CD4-positive, alpha-beta T cell treated with Interleukin-1 beta for 1 hour (primary cell): ENCODE results near the gene COG5.
A peak's percentile ranks its signal among the peaks of the same experiment; 100 is the strongest.
"Not testable (repeated sequence)": the region's sequence is repeated elsewhere in the genome, so short reads cannot be mapped to it uniquely, and the experiment has no call there.

Source experiments
- DNase-seq, 2 donors: peaks; one replicate each; pipeline ENCODE4 v3.0.0-alpha.2; 2020 to 2022

COG5 gene

DNA sequence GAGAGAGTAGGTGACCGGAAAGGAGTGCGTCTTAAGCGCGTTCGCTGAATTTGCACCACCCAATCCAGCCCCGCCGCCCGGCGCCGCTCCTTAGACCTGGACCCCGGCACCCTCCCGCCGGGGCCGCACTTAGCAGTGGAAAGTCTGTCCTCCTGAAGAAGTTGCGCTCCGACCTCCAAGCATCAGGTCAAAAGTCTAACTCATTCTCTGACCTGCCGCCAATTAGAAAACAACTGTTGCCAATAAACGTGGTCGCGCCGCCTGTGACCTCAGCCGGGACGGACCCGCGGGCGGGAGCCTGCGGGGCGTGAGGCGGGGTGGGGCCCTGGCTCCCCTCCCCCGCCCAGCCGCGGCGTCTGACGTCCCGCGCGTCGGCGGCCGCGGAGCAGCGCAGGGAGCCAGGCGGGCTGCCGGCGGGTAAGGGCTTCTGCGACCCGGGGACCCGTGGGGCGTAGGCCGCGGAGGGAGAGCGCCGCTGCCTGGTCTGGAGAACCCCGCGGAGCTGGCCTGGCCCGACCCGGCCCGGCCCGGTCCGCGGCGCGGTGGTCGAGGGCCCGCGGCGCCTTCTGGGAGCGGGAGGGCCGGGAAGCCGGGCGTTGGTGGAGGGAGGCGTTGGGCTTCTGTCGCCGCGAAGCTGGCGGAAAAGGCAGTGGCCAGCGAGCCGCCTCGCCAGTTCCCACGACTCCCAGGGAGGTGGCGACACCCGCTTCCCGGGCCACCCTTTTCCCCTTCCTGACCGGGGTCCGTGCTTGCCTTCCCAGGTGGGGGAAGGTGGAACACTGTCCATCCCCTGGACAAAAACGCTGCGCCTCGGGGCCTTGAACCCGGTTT, 16.4 kb upstream of the COG5 start, which contains the start of gene BCAP29:
Gene BCAP29, plus strand, starts transcription at position 362 of the 831 bp plus-strand sequence. CDS start 527 bp downstream, outside the sequence.
- peak; percentile 69 to 73 for DNase-seq

DNA sequence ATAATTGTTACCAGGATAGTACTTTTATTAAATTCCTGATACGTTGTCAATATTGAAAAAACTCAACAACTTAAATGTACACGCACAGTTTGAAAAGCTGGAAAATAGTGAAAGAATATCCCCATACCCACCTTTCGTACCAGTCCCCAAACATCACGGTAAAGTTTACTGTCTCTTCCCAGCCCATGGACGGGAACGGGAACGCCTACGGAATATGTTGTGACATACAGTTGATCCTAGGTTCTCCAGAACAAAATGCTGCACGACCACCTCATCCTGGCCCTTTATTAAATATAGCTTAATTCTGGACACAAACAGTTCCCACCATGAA, 15.8 kb upstream of the COG5 start:
- DNase-seq: no peak

DNA sequence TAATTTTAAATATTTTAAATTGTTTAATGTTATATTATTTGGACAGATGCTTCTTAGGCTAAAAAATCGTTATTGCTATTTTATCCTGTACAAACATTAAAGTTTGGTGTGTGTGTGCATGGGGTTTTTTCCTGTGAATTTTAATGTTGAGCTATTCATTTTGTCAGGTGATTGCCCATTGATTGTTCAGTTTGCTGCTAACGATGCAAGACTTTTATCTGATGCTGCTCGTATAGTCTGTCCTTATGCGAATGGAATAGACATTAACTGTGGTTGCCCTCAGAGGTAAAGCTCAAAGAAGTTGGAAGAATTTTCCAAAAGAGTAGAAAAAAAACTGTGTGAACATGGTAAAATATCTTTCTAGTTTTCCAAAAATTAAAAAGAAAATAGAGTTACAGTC, 9.8 kb upstream of the COG5 start:
- no peak for DNase-seq

DNA sequence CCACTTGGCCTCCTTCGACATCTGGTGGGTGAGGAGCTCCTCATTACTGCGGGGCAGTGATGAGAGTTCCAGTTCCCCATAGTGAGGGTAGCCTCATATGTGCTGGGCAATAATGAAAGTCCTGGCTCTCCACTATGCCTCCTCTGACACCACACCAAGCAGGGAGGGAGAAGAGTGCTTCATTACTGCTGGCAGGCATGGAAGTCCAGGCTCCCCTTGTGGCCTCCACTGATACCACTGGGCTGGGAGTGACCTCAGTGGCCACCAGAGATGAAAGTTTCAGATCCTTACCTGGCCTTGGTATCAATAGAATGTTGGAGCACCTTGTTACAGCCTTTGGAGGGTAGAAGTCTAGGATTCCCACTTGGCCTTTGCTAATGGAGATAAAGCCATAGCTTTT, 6.6 kb upstream of the COG5 start:
- DNase-seq: no peak

DNA sequence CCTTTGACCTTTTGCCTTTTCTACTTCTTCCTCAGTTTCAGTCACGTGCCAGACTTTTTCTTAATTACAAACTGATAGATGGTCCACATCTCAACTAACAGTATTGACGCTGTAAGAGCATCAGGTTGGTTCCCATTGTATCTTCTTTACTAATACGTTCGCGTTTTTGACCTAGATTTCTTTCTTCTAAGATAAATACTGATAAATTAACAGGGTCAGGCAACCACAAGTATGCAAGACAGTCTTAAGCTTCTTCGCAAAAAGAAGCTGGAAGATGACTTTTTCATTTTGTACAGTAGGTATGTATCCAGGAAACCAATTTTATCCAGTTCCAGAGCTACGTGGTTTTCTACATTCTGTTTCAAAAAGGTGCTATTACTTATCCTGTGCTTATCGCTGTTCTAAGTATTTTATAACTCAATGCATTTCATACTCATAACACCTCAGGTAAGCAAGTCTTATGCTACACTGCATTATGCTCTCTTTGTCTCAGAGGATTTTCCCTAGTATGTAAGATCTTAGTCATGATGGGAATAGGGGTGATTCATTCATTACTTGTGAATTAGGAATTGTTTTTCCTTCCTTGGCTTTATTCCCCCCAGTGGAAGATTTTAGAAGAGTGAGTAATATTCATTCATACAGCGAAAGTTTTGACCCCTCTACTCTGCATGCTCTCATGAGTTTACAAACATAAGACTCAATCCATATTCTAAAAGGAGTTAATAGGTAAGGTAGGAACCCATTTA, 1.0 kb upstream of the COG5 start:
- no peak for DNase-seq

DNA sequence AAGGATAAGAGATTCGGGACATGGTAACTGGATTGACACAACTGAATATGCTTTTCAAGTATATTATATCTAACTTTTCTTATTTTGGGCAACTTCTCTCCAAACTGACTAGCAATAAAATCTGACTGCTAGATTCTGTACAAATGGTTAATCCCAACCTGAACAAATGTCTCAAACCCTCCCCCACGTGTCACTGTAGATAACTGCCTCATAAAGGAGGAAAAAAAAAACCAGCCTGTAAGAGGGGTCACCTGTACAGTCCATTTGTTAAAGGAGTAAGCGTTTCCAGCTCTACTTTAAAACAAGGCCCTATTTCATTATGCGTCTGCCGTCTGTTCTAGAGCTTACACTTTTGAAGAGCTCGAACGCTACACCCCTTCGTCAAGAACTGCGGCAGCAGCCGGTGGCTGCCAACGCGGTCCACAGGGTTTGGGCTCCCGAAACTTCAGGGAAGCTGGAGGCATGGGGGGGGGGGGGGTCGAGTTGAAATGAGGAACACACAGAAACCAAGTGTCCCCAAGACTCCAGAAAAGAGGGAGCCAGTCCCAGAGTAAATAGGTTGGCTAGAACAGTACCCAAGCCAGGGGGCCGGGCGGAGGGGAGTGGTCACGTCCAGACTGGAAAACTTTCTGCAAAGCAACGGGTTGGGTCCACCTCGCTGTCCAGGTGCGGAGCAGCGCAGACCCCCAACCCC, 492 bp downstream of the COG5 start:
- no peak for DNase-seq

DNA sequence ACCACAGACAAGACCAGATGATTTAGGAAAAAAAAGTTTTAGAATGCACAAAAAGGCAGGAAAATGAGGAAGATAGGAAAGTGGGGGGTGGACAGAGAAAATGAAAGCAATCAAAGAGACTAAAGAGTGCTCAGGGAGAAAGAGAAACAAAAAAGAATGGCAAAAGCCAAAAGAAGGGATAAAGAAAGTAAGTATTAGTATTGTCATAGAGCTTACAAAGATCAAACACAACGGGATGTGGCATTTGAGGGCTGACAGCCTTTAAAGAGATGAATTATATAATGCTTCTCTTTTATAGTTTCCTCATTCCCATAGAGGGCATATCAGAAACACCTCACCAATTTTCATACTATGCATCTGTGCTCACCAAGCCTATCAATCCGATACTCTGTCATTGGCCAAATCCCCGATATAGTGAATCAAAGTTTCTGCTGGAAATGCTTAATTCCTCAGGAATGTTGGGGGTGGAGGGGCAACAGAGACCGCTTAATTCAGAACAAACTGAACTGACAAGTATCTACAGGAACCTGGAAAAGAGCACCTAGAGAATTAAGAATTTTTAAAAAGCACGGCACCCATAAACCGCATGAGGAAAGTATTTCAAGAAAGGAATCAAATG, 2.7 kb downstream of the COG5 start:
- peak in 1 of 2 donors; percentile 37 for DNase-seq

DNA sequence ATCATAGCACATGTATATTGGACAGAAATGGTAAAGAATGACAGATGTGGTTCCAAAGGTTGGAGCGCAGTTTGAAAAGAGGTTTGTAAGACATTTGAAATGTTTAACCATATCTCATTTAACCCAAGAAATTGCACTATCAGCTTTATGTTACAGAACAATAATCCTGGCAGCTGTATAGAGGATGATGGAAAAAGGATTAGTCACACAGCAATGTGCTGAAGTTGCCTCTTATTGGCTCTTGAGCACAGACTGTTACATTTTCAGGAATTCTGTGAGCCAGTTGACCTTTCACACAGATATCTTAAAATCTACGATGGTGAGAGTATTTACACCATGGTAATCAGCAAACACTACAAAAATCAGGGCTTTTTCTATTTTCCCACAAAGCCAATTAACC, 3.9 kb downstream of the COG5 start:
- DNase-seq: no peak

DNA sequence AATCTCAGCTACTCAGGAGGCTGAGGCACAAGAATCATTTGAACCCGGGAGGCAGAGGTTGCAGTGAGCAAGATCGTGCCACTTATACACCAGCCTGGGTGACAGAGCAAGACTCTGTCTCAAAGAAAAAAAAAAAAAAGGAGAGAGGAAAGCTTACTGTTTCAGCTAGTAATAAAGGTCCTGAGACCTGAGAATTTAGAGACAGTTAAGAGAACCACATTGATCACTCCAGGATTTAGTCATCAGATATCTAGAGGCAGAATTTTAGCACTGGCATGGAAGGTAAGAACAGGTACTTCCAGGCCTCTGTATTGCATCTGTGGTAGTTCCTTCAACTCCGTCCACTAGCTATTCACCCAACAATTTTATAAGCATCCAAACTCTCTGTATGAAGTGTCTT, 7.8 kb downstream of the COG5 start:
- no peak for DNase-seq

DNA sequence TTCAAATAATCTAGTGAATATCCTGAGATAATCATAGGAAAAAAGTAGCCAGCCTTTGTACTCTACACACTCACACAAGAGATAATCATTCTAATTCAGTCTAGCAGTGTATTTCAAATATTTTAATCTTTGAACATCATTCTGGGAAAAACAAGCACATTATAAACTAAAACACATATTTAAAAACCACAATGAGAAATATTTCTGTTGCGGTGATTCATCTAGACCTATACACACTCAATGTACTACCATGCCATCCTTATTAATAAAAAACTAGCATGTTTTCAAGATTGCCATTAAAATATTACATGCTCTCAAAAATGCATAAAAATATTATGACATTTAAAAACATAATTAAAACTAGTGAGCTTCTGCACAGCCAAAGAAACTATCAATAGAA, 11.8 kb downstream of the COG5 start:
- no peak for DNase-seq

DNA sequence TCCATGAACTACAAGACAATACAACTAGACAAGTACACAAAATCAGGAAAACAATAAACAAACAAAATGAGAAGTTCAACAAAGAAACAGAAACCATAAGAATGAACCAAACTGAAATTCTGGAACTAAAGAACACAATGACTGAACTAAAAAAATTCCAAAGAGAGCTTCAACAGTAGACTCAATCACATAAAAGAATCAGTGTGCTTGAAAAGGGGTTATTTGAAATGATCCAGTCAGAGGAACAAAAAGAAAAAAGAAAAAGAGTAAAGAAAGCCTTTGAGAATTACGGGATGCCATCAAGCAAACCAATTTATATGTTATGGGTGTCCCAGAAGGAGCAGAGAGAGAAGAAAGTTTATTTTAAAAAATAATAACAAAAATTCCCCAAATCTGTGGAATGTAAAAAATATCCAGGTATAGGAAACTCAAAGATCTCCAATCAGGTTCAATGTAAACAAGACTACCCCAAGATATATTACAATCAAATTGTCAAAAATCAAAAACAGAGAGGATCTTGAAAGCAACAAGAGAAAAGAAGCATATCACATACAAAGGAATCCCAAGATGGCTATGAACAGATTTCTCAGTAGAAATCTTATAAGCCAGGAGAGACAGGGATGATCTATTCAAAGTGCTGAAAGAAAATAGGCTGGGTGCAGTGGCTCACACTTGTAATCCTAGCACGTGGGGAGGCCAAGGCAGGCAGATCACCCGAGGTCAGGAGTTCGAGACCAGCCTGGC, 18.7 kb downstream of the COG5 start:
- no peak for DNase-seq

DNA sequence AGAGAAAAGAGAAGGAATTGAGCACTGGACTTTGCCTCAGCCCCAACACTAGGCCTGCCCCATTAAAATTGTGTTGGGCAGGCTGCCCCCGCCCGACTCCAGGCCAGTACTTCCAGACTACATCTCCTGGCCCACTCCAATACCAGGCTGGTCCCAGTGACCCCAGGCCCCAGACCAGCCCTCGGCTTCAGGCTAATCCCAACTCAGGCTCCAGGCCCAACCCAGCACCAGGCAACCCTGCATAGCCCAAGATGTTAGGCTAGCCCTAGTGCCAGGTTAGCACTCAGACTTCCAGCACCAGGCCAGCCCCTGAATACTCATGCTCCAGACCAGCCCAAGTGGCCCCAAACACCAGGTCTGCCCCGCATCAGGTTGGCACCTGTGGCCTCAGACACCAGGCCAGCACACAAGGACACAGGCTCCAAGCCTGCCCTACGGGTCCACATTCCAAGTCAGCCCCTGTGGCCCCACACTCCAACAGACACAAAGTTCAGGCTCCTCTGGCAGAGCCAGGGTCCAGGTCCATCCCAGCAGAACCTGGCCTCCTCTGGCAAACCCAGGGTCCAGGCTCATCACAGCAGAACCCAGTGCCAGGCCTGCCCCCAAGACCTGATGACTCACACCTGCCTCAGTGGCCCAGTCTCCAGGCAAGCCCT, 20.3 kb downstream of the COG5 start:
- DNase-seq: no peak

DNA sequence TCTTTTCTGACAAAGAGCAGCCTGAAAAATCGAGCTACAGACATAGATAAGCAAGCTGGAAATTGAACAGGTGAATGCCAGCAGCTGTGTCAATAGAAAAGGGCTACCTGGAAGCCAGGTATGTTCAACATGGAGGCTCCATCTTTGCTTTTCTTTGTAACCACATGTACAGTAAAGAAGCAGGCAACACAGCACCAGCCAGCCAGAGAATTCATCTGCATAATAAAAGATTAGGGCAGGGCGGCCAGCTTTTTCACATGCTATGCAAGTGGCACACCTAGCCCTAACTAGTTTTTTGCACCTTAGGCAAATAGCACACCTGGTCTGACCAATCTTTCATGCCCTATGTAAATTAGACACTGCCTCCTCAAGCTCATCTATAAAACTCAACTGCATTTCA, 25.7 kb downstream of the COG5 start:
- DNase-seq: no peak

DNA sequence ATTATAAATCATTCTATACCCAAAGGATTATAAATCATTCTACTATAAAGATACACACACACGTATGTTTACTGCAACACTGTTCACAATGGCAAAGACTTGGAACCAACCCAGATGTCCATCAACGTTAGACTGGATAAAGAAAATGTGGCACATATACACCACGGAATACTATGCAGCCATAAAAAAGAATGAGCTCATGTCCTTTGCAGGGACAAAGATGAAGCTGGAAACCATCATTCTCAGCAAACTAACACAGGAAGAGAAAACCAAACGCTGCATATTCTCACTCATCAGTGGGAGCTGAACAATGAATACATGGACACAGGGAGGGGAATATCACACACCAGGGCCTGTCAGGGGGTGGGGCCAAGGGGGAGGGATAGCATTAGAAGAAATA, 26.5 kb downstream of the COG5 start:
- not testable (repeated sequence) for DNase-seq

DNA sequence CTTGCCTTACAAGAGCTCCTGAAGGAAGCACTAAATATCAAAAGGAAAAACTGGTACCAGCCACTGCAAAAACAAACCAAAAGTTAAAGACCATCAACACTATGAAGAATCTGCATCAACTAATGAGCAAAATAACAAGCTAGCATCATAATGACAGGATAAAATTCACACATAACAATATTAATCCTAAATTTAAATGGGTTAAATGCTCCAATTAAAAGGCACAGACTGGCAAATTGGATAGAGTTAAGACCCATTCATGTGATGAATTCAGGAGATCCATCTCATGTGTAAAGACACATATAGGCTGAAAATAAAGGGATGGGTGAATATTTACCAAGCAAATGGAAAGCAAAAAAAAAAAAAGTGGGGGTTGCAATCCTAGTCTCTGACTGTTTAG, 29.6 kb downstream of the COG5 start:
- no peak for DNase-seq

DNA sequence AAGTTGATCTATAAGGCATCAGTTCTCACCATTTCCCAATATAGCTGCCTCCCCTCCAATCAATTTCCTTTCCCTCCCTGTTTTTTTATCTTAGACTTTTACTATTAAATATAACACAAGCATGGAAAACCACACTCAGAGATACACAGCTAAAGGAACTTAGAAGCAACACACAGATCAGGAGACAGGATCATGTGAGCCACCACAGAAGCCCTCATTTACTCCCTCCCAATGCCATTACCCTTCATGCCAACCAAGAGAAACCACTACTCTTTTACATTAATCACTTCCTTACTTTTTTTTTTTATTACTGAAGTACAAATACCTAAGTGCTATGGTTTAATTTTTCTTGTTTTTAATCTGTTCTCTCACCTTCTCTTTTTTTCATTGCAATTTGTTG, 33.0 kb downstream of the COG5 start:
- no peak for DNase-seq

DNA sequence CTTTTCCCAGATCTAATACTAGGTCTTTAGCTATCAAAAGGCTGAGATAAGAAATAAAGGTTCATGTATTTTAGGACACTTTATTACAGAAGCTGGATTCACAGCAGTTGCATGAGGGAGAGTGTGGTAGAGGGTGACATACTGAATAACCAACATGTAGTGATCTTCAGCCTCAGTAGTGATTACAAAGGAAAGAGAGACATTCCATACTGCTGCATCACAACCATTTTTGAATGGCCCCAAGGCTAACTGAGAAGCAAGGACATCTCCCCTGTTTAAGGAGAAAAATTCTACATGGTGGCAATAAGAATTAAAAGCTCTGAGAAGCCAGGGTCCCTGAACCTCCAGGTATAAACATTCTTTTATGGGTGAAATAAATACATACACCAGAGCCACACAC, 35.3 kb downstream of the COG5 start:
- no peak for DNase-seq

DNA sequence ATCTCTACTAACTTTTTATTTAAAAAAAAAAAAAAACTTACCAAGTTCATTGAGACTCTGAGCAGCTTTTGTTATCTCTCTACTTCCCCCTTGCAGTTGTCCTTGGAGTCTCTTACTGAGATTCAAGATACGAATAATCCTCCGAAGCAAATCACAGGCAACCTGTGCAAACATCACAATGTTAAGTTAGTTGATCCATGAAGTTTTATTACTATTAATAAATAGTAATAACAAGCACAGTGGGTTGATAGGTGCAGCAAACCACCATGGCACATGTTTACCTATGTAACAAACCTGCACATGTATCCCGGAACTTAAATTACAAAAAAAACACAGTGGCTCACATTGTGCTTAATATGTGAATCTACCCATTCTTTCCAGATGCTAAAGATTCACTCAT, 36.5 kb downstream of the COG5 start:
- DNase-seq: no peak

DNA sequence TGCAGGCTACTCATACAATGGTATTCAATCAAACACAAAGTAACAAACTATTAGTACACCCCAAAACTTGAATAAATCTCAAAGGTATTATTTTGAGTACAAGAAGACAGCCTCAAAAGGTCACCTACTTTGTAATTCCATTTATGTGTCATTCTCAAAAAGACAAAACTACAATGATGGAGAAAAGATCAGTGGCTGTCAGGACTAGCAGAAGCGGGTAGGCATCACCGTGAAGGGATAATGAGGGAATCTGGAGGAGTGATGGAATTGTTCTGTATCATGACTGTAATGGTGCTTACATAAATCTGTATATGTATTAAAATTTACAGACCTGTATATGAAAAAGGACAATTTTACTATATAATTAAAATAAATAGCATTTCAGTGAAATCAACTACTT, 37.0 kb downstream of the COG5 start:
- DNase-seq: no peak

DNA sequence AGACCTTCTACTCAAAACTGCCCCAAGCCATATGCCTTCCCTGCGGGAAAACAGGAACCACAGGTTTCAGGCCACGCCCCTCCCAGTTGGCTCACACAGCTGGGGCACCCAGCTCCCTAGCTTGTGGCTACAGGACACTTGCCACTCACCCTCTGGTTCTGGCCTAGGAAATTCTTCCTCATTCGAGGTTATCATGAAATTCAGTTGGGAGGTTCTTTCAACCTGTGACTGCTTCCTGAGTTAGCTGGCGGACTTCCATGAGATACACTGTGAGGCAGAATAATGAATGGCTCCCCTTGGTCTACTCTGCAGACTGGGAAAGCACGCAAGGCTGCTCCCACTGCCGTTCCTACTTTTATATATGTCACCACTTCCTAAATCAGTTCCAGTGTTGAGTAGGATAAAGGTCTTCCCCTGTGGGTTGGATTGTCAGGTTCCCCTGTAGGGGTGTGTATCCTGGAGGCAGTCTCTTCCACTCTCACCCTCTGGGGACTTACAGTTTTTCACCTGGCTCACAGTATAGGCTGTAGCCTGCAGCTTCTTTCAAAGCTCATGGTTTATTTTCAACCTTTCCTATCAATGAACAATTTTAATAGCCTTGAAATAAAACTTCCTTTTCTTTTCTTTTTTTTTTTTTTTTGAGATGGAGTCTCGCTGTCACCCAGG, 56.9 kb downstream of the COG5 start:
- no peak for DNase-seq

DNA sequence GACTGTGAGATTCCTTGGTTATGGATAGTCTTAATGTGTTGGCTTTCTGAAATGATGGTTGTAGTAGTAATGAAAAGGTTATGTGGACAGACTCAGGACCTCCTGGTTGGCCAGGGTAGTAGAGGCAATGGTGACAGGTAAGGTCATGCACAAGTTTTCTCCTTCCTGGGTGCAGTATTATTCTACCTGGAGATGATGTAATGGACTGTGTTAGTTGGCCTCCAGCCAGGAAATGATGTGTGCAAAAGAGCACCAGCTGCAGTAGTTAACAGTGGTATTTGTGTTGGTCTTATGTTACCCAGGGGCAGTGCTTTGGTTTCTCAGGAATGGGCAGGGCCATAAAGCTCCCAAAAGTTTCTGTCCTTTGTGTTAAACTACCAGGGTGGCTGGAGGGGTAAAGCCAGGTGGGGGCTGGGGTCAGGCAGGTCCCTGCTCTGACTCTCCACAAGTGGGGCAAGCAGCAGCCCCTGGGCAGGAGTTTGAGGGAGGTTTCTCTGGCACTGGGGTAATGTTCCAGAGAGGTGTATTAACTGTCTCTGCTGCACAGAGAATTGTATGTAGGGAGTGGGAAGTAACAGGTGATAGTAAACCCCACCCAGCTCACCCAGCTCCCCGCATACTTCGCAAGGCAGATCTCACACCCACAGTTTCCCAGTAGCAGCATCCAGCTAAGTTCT, 57.6 kb downstream of the COG5 start:
- DNase-seq: no peak
